ENCODE results near the gene OR6C70. TPM values are rescaled to one million over a fixed set of nuclear protein-coding genes. Genes with fewer than 3 reads are reported as not detected.

Gene OR6C70
- total RNA-seq: not detected

DNA sequence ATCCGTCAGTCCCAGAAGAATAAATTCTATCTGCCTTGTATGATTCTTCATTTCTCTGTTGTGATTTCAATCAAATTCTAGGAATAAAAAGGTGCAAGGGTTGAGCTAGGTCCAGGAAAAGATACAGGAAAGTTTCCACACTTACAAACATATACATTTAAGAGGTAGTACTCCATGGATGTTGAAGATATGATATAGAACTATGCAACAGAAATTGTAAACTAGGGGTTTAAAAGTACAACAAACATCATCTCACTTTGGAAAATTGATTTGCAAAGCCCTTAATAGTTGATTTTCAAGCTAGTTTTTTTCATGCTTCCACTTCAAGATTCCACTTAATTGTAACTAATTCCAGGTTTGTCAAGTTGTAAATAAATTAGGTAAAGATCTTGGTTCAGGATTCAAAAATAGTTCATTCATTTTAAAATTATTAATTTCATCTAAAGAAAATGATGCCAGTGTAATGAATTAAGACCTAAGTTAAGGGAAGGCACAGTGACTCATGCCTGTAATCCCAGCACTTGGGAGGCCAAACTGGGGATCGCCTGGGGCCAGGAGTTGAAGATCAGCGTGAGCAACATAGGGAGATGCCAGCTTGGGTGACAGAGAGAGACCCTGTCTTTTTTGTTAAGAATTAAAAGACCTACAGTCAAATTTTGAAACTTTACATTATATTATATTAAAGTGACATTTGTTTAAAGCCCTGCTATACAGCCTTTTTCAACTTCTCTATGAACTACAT lies at the start of gene OR6C70:
TSS of gene OR6C70 (minus strand) at position 51 of the 742 bp plus-strand sequence. CDS start at position 51, 0 bp downstream.
- H3K9me3 ChIP-seq: no peaks in the 10 kb centered on the region
- no peak for DNase-seq
- no peaks in the 10 kb centered on the region for H3K36me3 ChIP-seq
- H3K9ac ChIP-seq (ENCODE audit: low read depth in 2 of 2, low read length in 2 of 2): no peak within 1 kb of the TSS
- TF ChIP-seq, protein P1, sequence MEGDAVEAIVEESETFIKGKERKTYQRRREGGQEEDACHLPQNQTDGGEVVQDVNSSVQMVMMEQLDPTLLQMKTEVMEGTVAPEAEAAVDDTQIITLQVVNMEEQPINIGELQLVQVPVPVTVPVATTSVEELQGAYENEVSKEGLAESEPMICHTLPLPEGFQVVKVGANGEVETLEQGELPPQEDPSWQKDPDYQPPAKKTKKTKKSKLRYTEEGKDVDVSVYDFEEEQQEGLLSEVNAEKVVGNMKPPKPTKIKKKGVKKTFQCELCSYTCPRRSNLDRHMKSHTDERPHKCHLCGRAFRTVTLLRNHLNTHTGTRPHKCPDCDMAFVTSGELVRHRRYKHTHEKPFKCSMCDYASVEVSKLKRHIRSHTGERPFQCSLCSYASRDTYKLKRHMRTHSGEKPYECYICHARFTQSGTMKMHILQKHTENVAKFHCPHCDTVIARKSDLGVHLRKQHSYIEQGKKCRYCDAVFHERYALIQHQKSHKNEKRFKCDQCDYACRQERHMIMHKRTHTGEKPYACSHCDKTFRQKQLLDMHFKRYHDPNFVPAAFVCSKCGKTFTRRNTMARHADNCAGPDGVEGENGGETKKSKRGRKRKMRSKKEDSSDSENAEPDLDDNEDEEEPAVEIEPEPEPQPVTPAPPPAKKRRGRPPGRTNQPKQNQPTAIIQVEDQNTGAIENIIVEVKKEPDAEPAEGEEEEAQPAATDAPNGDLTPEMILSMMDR (IDR thresholded peaks at IDR 0.05): no peak
- H3K4me3 ChIP-seq: no peak within 1 kb of the TSS
- intact Hi-C loops (cut with DNase I): no loop called here
- H3K4me1 ChIP-seq: no peaks in the 10 kb centered on the region
- no peak within 1 kb of the TSS for H3K27ac ChIP-seq
- H3K27me3 ChIP-seq: no peaks in the 10 kb centered on the region

DNA sequence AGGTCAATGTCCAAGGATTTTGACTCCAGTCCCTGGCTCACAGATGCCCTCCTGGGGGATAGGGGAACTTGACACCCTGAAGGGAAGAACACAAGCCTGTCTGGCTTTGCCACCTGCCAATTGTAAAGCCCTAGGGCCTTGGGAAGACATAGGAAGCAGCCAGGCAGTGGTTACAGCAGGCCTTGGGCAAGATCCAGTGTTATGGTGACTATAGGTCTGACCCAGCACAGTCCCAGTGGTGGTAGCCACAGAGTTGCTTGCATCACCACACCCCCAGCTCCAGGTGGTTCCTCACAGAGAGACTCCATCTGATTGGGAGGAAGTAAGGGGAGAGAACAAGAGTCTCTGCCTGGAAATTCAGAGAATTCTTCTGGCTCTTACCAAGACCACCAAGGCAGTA lies 46.5 kb upstream of the OR6C70 start:
- Histone ChIP-seq H3K9me3 (no peaks in the 10 kb centered on the region), H3K36me3 (no peaks in the 10 kb centered on the region), H3K4me3 (no peak overlapping the region), H3K27ac (no peak overlapping the region), H3K4me1 (no peaks in the 10 kb centered on the region), H3K27me3 (no peaks in the 10 kb centered on the region), H3K9ac (ENCODE audit: low read depth in 2 of 2, low read length in 2 of 2) (no peak overlapping the region)
- intact Hi-C loops (cut with DNase I): no loop called here
- DNase-seq: no peak
- TF ChIP-seq, protein P1 (IDR thresholded peaks at IDR 0.05): no peak

- TF ChIP-seq, protein P1 (IDR thresholded peaks at IDR 0.05): no peak
- H3K27ac ChIP-seq: no peak overlapping the region
- intact Hi-C loops (cut with DNase I): no loop called here
- DNase-seq: no peak
- H3K9me3 ChIP-seq: no peaks in the 10 kb centered on the region
- no peaks in the 10 kb centered on the region for H3K27me3 ChIP-seq
- no peaks in the 10 kb centered on the region for H3K4me1 ChIP-seq
- H3K9ac ChIP-seq (ENCODE audit: low read depth in 2 of 2, low read length in 2 of 2): no peak overlapping the region
- no peaks in the 10 kb centered on the region for H3K36me3 ChIP-seq
- no peak overlapping the region for H3K4me3 ChIP-seq
Measured at GRCh38 chr12:55515696-55516095, 45.8 kb upstream of the OR6C70 start.

GRCh38 chr12:55501601-55502000 lies 31.7 kb upstream of the OR6C70 start:
- no peaks in the 10 kb centered on the region for H3K9me3 ChIP-seq
- TF ChIP-seq, protein P1 (IDR thresholded peaks at IDR 0.05): no peak
- H3K27me3 ChIP-seq: no peaks in the 10 kb centered on the region
- no peaks in the 10 kb centered on the region for H3K4me1 ChIP-seq
- H3K27ac ChIP-seq: no peak overlapping the region
- H3K4me3 ChIP-seq: no peak overlapping the region
- intact Hi-C loops (cut with DNase I): no loop called here
- DNase-seq: no peak
- no peak overlapping the region for H3K9ac ChIP-seq (ENCODE audit: low read depth in 2 of 2, low read length in 2 of 2)
- no peaks in the 10 kb centered on the region for H3K36me3 ChIP-seq

DNA sequence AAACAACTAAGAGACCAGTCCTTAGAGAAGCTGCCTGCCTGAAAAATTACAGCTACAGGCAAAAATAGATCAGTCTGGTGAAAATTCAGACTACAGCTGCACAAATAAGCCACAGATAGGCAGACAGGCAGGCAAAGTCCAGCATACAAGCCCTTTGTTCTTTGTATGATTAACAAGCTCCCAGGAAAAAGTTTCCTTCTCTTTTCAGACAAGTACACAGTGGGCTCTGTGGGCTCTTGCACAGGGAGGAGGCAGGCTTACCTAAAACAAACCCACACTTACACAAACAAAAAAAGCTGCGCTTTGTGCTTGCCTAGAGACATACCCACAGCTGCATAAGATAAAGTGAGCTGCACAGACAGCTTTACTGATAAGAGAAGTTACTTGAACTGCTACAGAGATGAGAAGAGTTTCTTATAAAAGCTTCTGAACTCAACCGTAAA lies 29.9 kb upstream of the OR6C70 start:
- peak; percentile 34 for DNase-seq
- H3K9me3 ChIP-seq: no peaks in the 10 kb centered on the region
- no peaks in the 10 kb centered on the region for H3K4me1 ChIP-seq
- intact Hi-C loops (cut with DNase I): no loop called here
- H3K36me3 ChIP-seq: no peaks in the 10 kb centered on the region
- no peak overlapping the region for H3K9ac ChIP-seq (ENCODE audit: low read depth in 2 of 2, low read length in 2 of 2)
- H3K27me3 ChIP-seq: no peaks in the 10 kb centered on the region
- TF ChIP-seq, protein P1 (IDR thresholded peaks at IDR 0.05): no peak
- no peak overlapping the region for H3K27ac ChIP-seq
- no peak overlapping the region for H3K4me3 ChIP-seq
